HG02852 (cell line): ENCODE data around the gene NR3C1.

Source experiments
- ATAC-seq: cut with Tn5 transposase; IDR thresholded peaks from one replicate; pipeline ENCODE4 v1.9.1; 2021; ENCODE audit warnings: mild to moderate bottlenecking, moderate library complexity; ENCODE audit not compliant: unreplicated experiment

The NR3C1 gene

GRCh38 chr5:143399616-143400540 is 3.6 kb downstream of the NR3C1 start:
- no peak for ATAC-seq

GRCh38 chr5:143398451-143399237 is 4.8 kb downstream of the NR3C1 start:
- no peak for ATAC-seq

GRCh38 chr5:143398053-143398355 is 5.5 kb downstream of the NR3C1 start:
- ATAC-seq, result no peak

GRCh38 chr5:143397302-143398052 is 6.0 kb downstream of the NR3C1 start:
- ATAC-seq, result no peak

GRCh38 chr5:143396353-143396940 is 7.0 kb downstream of the NR3C1 start:
- ATAC-seq, result no peak

GRCh38 chr5:143395638-143396352 is 7.7 kb downstream of the NR3C1 start:
- no peak for ATAC-seq

GRCh38 chr5:143393524-143393923 is 10.0 kb downstream of the NR3C1 start:
- no peak for ATAC-seq

GRCh38 chr5:143390941-143391340 is 12.5 kb downstream of the NR3C1 start:
- ATAC-seq, result no peak

GRCh38 chr5:143390258-143390657 is 13.2 kb downstream of the NR3C1 start:
- no peak for ATAC-seq

- no peak for ATAC-seq
Observed at GRCh38 chr5:143386725-143387124, 16.8 kb downstream of the NR3C1 start.

GRCh38 chr5:143384865-143385657 is 18.4 kb downstream of the NR3C1 start:
- ATAC-seq, result no peak

GRCh38 chr5:143383988-143384387 is 19.5 kb downstream of the NR3C1 start:
- ATAC-seq, result no peak

- ATAC-seq, result no peak
Observed at GRCh38 chr5:143379606-143380005, 23.9 kb downstream of the NR3C1 start.

GRCh38 chr5:143376911-143377813 is 26.3 kb downstream of the NR3C1 start:
- ATAC-seq, result no peak

- no peak for ATAC-seq
Observed at GRCh38 chr5:143376195-143376779, 27.2 kb downstream of the NR3C1 start.

GRCh38 chr5:143374496-143375217 is 28.8 kb downstream of the NR3C1 start:
- ATAC-seq, result no peak

GRCh38 chr5:143373076-143373475 is 30.4 kb downstream of the NR3C1 start:
- ATAC-seq, result no peak
